Thoracic aorta (tissue), 2 donors: Measurements from ENCODE around the gene HPSE2. TPM values are rescaled to one million over a fixed set of nuclear protein-coding genes. Genes with fewer than 3 reads are reported as not detected.

Experiments
- ATAC-seq: fragments of 150-250 bp; one replicate; pipeline ENCODE4 v1.8.0; 2017; ENCODE audit warnings: low read depth; ENCODE audit not compliant: insufficient number of reproducible peaks, low FRiP score
- DNase-seq: peaks from one replicate; pipeline ENCODE4 v3.0.0-alpha.2; 2020; ENCODE audit warnings: low spot score
- H3K27ac ChIP-seq, 2 donors: fragments of 200-600 bp; sonication (generic); 1 replicate in 1 of 2; 2 replicates in 1 of 2; pipeline ENCODE4 v1.5.1; 2016; ENCODE audit warnings: mild to moderate bottlenecking in 2 of 2, moderate library complexity in 2 of 2
- H3K27me3 ChIP-seq: fragments of 200-600 bp; sonication (generic); replicated peaks from 2 replicates; pipeline ENCODE4 v1.6.0; 2016; ENCODE audit warnings: mild to moderate bottlenecking; ENCODE audit not compliant: insufficient read depth
- H3K36me3 ChIP-seq: fragments of 200-600 bp; sonication (generic); one replicate; pipeline ENCODE4 v1.5.1; 2016
- H3K4me1 ChIP-seq, 2 donors: fragments of 200-600 bp; sonication (generic); 1 replicate in 1 of 2; 2 replicates in 1 of 2; pipeline versions ENCODE4 v1.5.1 to v1.6.0; 2016; ENCODE audit warnings: low read depth in 2 of 2, mild to moderate bottlenecking in 1 of 2; ENCODE audit not compliant: control insufficient read depth in 1 of 2
- H3K4me3 ChIP-seq: fragments of 200-600 bp; sonication (generic); 2 replicates; pipeline ENCODE4 v1.5.1; 2016; ENCODE audit warnings: mild to moderate bottlenecking
- H3K9me3 ChIP-seq: fragments of 200-600 bp; sonication (generic); 2 replicates; pipeline ENCODE4 v1.5.1; 2016
- total RNA-seq, 2 donors: library from RNA; depleted of rRNA; stranded (reverse); fragments of >200 nt; gene quantifications; one replicate each; pipeline versions ENCODE4 v1.1.0 to v1.2.3, GENCODE V29; 2016
- TF ChIP-seq, protein P1 (sequence below): fragments of 200-600 bp; sonication (generic); IDR thresholded peaks from one replicate; pipeline ENCODE4 v1.5.1; 2019; ENCODE audit warnings: antibody characterized with exemption

The HPSE2 gene
- total RNA-seq, 2 donors from 2014 or later: 1.1 to 1.8 TPM

DNA sequence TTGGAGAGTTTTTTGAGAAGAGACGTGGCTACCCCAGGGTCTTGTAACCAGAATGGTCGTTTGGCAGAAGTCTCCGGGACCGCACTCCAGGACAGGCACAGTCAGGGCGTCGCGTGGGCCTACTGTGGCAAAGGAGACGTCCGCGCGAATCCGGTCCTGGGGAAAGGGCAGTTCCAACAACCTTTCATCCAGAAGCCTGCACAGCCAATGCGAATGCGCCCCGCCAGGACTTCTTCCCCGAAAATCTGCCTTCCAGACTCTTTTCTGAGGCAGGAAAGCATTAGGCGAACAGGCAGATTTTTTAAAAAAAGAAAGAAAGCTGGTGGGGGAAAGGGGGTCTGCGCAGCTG, 2.0 kb downstream of the HPSE2 start:
- no peak for DNase-seq
- no peaks in the 10 kb centered on the region for H3K9me3 ChIP-seq
- no peaks in the 10 kb centered on the region for H3K36me3 ChIP-seq
- ATAC-seq: no peak
- TF ChIP-seq, protein P1, sequence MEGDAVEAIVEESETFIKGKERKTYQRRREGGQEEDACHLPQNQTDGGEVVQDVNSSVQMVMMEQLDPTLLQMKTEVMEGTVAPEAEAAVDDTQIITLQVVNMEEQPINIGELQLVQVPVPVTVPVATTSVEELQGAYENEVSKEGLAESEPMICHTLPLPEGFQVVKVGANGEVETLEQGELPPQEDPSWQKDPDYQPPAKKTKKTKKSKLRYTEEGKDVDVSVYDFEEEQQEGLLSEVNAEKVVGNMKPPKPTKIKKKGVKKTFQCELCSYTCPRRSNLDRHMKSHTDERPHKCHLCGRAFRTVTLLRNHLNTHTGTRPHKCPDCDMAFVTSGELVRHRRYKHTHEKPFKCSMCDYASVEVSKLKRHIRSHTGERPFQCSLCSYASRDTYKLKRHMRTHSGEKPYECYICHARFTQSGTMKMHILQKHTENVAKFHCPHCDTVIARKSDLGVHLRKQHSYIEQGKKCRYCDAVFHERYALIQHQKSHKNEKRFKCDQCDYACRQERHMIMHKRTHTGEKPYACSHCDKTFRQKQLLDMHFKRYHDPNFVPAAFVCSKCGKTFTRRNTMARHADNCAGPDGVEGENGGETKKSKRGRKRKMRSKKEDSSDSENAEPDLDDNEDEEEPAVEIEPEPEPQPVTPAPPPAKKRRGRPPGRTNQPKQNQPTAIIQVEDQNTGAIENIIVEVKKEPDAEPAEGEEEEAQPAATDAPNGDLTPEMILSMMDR: no peak
- H3K27ac ChIP-seq: peak overlapping the region; percentile 27 to 35
- H3K27me3 ChIP-seq: no peaks in the 10 kb centered on the region
- H3K4me1 ChIP-seq: peaks cover 20 to 33% of the 10 kb centered on the region in 2 donors
- H3K4me3 ChIP-seq: peak overlapping the region; percentile 79

DNA sequence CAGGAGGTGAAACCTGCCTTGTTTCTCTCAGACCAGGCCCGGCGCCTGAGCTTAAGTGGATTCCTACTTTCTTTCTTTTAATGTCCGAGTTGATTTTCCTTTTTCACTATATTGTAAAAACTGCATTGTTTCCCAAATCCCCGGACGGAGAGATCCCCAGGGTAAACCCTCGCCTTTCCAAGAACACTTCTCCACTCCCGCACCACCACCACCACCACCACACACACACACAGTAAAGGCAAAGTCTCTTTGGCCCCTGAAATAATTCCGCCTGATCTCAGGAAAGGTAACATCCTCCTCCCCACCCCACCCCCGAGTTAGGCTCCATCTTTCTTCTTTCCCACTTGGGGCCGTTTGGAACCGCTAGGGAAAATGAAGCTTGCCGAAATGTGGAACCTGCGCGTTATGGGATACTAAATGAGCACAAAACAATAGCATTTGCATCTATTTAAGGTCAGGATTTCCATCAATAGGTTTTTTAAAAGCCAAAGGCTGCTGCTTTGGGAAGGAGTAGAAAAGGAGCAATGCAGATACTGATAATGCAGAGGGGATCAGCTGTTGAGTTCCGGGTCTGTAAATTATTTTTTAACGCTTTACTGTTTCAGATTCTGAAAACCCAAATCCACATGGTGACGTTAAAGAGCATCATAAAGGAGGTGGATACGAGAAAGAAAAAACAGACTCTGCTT, 2.5 kb downstream of the HPSE2 start:
- Histone ChIP-seq H3K36me3 (no peaks in the 10 kb centered on the region), H3K27me3 (no peaks in the 10 kb centered on the region), H3K4me3 (peak overlapping the region; percentile 79), H3K4me1 (peaks cover 20 to 33% of the 10 kb centered on the region in 2 donors), H3K27ac (peak overlapping the region in 1 of 2 donors; percentile 35), H3K9me3 (no peaks in the 10 kb centered on the region)
- DNase-seq (no peak), ATAC-seq (no peak)
- TF ChIP-seq, protein P1: no peak

DNA sequence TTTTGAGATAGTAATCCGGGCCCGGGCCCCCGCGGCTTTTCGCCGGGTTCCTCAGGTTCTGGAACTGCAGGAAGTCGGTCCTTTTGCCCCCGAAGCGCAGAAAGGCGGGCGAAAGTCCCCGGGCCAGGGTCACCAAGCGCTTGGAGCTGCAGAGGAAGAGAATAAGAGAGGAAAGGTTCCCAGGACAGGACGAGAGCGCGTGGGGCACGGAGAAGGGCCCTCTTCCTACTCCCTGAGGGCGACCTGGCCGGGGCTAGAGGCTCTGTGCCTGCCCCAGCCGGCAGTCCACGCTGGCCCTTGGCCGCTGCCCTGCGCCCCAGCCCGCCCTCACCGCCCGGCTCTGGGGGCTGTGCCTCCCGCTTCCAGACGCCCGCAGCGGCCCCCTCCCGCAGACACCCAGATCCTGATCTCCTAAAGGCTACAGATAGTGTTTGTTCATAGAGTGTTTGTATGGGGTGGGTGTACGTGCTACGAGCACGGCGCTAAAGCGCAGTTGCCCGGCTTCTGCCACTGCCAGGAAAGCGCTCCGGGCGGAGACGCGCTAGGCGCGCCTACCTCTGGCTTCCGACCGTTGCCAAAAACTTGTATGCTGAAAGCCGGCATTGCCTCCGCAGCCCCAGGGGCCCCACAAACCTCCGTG, 3.2 kb downstream of the HPSE2 start:
- ATAC-seq (no peak), DNase-seq (no peak)
- Histone ChIP-seq H3K4me3 (peak overlapping the region; percentile 79), H3K27me3 (no peaks in the 10 kb centered on the region), H3K9me3 (no peaks in the 10 kb centered on the region), H3K36me3 (no peaks in the 10 kb centered on the region), H3K4me1 (peaks cover 20 to 33% of the 10 kb centered on the region in 2 donors), H3K27ac (peak overlapping the region; percentile 35 to 36)
- TF ChIP-seq, protein P1: no peak

DNA sequence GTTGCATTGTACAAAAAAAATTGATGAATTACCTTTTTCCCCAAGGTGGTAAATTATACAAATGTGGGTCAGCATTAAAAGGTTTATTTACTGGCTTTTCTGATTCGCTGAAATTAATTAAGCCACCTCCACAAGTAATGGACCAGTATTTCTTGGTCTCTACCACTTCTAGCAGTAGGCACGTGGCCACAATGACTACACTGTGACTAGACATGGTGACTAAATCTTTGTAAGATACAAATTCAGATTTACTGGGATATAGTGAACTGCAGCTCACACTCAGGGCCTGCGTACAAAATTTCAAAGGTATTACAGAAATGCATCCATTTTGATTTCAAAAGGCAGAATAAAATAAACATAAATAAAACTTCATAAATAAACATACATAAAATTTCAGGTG, 10.9 kb downstream of the HPSE2 start:
- DNase-seq (no peak), ATAC-seq (no peak)
- H3K36me3 ChIP-seq: no peaks in the 10 kb centered on the region
- no peaks in the 10 kb centered on the region for H3K27me3 ChIP-seq
- no peaks in the 10 kb centered on the region for H3K9me3 ChIP-seq
- H3K4me1 ChIP-seq: no peaks in the 10 kb centered on the region
- H3K27ac ChIP-seq: no peak overlapping the region
- no peak overlapping the region for H3K4me3 ChIP-seq
- TF ChIP-seq, protein P1: no peak

DNA sequence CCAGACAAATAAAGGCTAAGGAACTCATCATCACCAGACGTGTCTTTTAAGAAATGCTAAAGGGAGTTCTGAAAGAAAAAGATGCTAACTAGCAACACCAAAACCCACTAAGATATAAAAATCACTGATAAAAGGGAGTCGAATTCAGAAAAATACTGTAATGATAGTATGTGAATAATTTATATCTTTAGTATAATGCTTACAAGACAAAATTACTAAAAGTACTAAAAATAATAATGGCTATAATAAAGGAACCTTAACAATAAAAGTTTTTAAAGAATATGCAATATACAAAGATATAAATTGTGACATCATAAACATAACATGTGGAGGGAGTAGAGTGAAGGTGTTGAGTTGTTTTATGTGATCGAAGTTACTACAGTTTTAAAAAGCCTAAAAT, 28.3 kb downstream of the HPSE2 start:
- H3K36me3 ChIP-seq: no peaks in the 10 kb centered on the region

More for the DNA sequence above, 28.3 kb downstream of the HPSE2 start:
- H3K4me1 ChIP-seq: no peaks in the 10 kb centered on the region
- H3K4me3 ChIP-seq: no peak overlapping the region
- ATAC-seq (no peak), DNase-seq (no peak)
- no peaks in the 10 kb centered on the region for H3K27me3 ChIP-seq
- TF ChIP-seq, protein P1: no peak
- no peak overlapping the region for H3K27ac ChIP-seq
- no peaks in the 10 kb centered on the region for H3K9me3 ChIP-seq
